OCI-LY1 (cell line): ENCODE measurements around the gene DYNLT1.

Experiments used
- H2AFZ ChIP-seq: fragments of 200-600 bp; sonication (generic), shearing (Covaris generic); 2 replicates; pipeline ENCODE4 v1.6.0; 2014; ENCODE audit warnings: antibody characterized with exemption, mild to moderate bottlenecking, low read length
- H3F3A ChIP-seq: fragments of 200-600 bp; sonication (generic), shearing (Covaris generic); 2 replicates; pipeline ENCODE4 v1.6.0; 2014; ENCODE audit warnings: mild to moderate bottlenecking, antibody characterized with exemption, low read length, moderate library complexity; ENCODE audit not compliant: insufficient read depth
- H3K27ac ChIP-seq: fragments of 200-600 bp; sonication (generic); 2 replicates; pipeline ENCODE4 v1.5.1; 2014; ENCODE audit warnings: low read length, mixed run types, mild to moderate bottlenecking, low read depth; ENCODE audit not compliant: poor library complexity, severe bottlenecking
- H3K27me3 ChIP-seq: fragments of 200-600 bp; sonication (generic); 2 replicates; pipeline ENCODE4 v1.6.0; 2014; ENCODE audit warnings: antibody characterized with exemption, mild to moderate bottlenecking, low read length, moderate library complexity; ENCODE audit not compliant: insufficient read depth
- H3K36me3 ChIP-seq: fragments of 200-600 bp; sonication (generic); 2 replicates; pipeline ENCODE4 v1.6.1; 2014; ENCODE audit warnings: mild to moderate bottlenecking, antibody characterized with exemption, low read length, moderate library complexity, mixed read lengths; ENCODE audit not compliant: insufficient read depth
- H3K4me1 ChIP-seq: fragments of 200-600 bp; sonication (generic); 2 replicates; pipeline ENCODE4 v1.5.1; 2014; ENCODE audit warnings: mild to moderate bottlenecking, low read length, moderate library complexity; ENCODE audit not compliant: insufficient read depth, severe bottlenecking
- H3K4me2 ChIP-seq: fragments of 200-600 bp; sonication (generic), shearing (Covaris generic); 2 replicates; pipeline ENCODE4 v1.6.1; 2014; ENCODE audit warnings: low read length
- H3K4me3 ChIP-seq: fragments of 200-600 bp; sonication (generic); 2 replicates; pipeline ENCODE4 v1.5.1; 2014; ENCODE audit warnings: low read length, low read depth, mild to moderate bottlenecking, mixed read lengths; ENCODE audit not compliant: poor library complexity, severe bottlenecking
- H3K79me2 ChIP-seq: fragments of 200-600 bp; shearing (Covaris generic); 2 replicates; pipeline ENCODE4 v1.6.1; 2016; ENCODE audit warnings: mixed run types, low read length, mixed read lengths; ENCODE audit not compliant: insufficient read depth
- H3K9ac ChIP-seq: fragments of 200-600 bp; sonication (generic), shearing (Covaris generic); 2 replicates; pipeline ENCODE4 v1.6.1; 2014; ENCODE audit warnings: mild to moderate bottlenecking, low read length, mixed read lengths
- H3K9me2 ChIP-seq: fragments of 200-600 bp; sonication (generic), shearing (Covaris generic); 2 replicates; pipeline ENCODE4 v1.6.1; 2014; ENCODE audit warnings: low read depth, mild to moderate bottlenecking, low read length, mixed read lengths
- H3K9me3 ChIP-seq: fragments of 200-600 bp; shearing (Covaris generic); 2 replicates; pipeline ENCODE4 v1.6.1; 2014; ENCODE audit warnings: low read length, mixed read lengths
- H4K20me1 ChIP-seq: fragments of 200-600 bp; sonication (generic), shearing (Covaris generic); 2 replicates; pipeline ENCODE4 v1.6.0; 2016; ENCODE audit warnings: mild to moderate bottlenecking, low read length; ENCODE audit not compliant: insufficient read depth
- EZH2 ChIP-seq: fragments of 200-600 bp; sonication (generic), shearing (Covaris generic); IDR thresholded peaks from 2 replicates; pipeline ENCODE4 v1.8.0; 2017; ENCODE audit warnings: borderline replicate concordance, mixed run types, mild to moderate bottlenecking, antibody characterized with exemption, low read length, moderate library complexity, mixed read lengths
- TF ChIP-seq, protein P1 (sequence below): fragments of 200-600 bp; sonication (generic), shearing (Covaris generic); IDR thresholded peaks from 2 replicates; pipeline ENCODE4 v1.5.1; 2017; ENCODE audit warnings: mild to moderate bottlenecking, antibody characterized with exemption, low read length, moderate library complexity, mixed read lengths

DYNLT1 gene

DNA sequence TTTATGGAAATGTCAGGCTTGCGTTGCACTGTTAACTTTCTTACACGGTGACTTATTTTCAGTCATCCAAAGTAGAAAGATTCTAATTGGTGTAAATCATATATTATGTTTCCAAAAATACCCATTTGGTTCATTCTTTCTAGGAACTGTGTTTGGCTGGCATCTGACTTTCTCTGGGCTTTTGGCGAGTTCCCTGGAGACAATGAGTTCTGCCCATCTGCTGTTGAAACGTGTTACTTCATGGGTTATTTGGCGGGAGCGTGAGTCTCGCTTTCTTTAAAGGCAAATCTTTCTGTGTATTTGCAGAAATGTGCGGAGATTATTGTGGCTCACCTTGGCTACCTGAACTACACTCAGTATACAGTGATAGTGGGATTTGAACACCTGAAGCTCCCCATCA, 55.2 kb downstream of the DYNLT1 start:
- H3K36me3 ChIP-seq = peaks cover 72% of the 10 kb centered on the region
- H3K9me2 ChIP-seq = no peaks in the 10 kb centered on the region
- H3K4me1 ChIP-seq = no peaks in the 10 kb centered on the region
- H3K4me2 ChIP-seq = no peak overlapping the region
- no peak overlapping the region for H2AFZ ChIP-seq
- H3K4me3 ChIP-seq = no peak overlapping the region
- no peaks in the 10 kb centered on the region for H3K27me3 ChIP-seq
- H3K9me3 ChIP-seq = no peaks in the 10 kb centered on the region
- TF ChIP-seq, protein P1, sequence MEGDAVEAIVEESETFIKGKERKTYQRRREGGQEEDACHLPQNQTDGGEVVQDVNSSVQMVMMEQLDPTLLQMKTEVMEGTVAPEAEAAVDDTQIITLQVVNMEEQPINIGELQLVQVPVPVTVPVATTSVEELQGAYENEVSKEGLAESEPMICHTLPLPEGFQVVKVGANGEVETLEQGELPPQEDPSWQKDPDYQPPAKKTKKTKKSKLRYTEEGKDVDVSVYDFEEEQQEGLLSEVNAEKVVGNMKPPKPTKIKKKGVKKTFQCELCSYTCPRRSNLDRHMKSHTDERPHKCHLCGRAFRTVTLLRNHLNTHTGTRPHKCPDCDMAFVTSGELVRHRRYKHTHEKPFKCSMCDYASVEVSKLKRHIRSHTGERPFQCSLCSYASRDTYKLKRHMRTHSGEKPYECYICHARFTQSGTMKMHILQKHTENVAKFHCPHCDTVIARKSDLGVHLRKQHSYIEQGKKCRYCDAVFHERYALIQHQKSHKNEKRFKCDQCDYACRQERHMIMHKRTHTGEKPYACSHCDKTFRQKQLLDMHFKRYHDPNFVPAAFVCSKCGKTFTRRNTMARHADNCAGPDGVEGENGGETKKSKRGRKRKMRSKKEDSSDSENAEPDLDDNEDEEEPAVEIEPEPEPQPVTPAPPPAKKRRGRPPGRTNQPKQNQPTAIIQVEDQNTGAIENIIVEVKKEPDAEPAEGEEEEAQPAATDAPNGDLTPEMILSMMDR = no peak
- no peak for TF ChIP-seq EZH2
- H3K9ac ChIP-seq = no peak overlapping the region
- H3K27ac ChIP-seq = no peak overlapping the region
- no peaks in the 10 kb centered on the region for H3F3A ChIP-seq
- no peaks in the 10 kb centered on the region for H4K20me1 ChIP-seq
- H3K79me2 ChIP-seq = no peaks in the 10 kb centered on the region

DNA sequence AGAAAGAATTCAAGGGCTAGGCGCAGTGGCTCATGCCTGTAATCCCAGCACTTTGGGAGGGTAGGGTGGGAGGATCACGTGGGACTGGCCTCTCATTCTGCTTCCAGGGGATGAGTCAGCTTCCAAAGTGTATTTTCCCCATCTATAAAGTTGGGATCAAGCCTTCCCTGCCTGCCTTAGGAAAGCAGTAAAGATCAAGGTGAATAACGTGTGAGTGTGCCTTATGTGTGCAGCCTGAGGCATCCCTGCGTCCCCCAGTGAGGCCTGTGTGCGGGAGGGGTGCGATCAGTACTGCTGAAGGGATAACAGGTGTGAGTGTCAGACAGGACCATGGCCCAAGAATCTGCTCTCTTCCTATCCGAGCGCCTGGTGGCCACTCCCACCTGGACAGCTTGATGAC, 57.9 kb downstream of the DYNLT1 start:
- Histone ChIP-seq H4K20me1 (no peaks in the 10 kb centered on the region), H3K79me2 (no peaks in the 10 kb centered on the region), H3K4me3 (no peak overlapping the region), H3F3A (no peaks in the 10 kb centered on the region), H3K27ac (no peak overlapping the region), H3K4me1 (no peaks in the 10 kb centered on the region), H3K9ac (no peak overlapping the region), H3K36me3 (peaks cover 70% of the 10 kb centered on the region), H2AFZ (no peak overlapping the region), H3K9me2 (no peaks in the 10 kb centered on the region), H3K4me2 (no peak overlapping the region), H3K9me3 (no peaks in the 10 kb centered on the region), H3K27me3 (no peaks in the 10 kb centered on the region)
- no peak for TF ChIP-seq EZH2
- TF ChIP-seq, protein P1 = no peak
